ENCODE results near the gene C4BPA. TPM values are rescaled to one million over a fixed set of nuclear protein-coding genes. Genes with fewer than 3 reads are reported as not detected.

C4BPA gene
- total RNA-seq, 1 donor from 2014 or later, result not detected

GRCh38 chr1:207145401-207146058 is 41.5 kb downstream of the C4BPA start:
- no peaks in the 10 kb centered on the region for H3K27me3 ChIP-seq (ENCODE audit: low read depth)
- H3K36me3 ChIP-seq, result no peaks in the 10 kb centered on the region
- TF ChIP-seq CTCF (IDR thresholded peaks at IDR 0.05; ENCODE audit: borderline replicate concordance), result no peak
- no peak for DNase-seq
- H3K27ac ChIP-seq (replicated peaks), result no peak overlapping the region
- intact Hi-C loops (cut with micrococcal nuclease), result no loop called here
- no peaks in the 10 kb centered on the region for H3K9me3 ChIP-seq (replicated peaks)
- H3K4me3 ChIP-seq, result no peak overlapping the region
- no peaks in the 10 kb centered on the region for H3K4me1 ChIP-seq

GRCh38 chr1:207151920-207152319 is 47.9 kb downstream of the C4BPA start:
- no peaks in the 10 kb centered on the region for H3K27me3 ChIP-seq (ENCODE audit: low read depth)
- H3K4me1 ChIP-seq, result no peaks in the 10 kb centered on the region
- TF ChIP-seq CTCF (IDR thresholded peaks at IDR 0.05; ENCODE audit: borderline replicate concordance), result no peak
- peaks cover 31% of the 10 kb centered on the region for H3K9me3 ChIP-seq (replicated peaks)
- intact Hi-C loops (cut with micrococcal nuclease), result no loop called here
- no peak overlapping the region for H3K4me3 ChIP-seq
- no peak overlapping the region for H3K27ac ChIP-seq (replicated peaks)
- DNase-seq, result no peak
- no peaks in the 10 kb centered on the region for H3K36me3 ChIP-seq

- no peaks in the 10 kb centered on the region for H3K36me3 ChIP-seq
- no peak overlapping the region for H3K27ac ChIP-seq (replicated peaks)
- peaks cover 41% of the 10 kb centered on the region for H3K9me3 ChIP-seq (replicated peaks)
- no peaks in the 10 kb centered on the region for H3K4me1 ChIP-seq
- TF ChIP-seq CTCF (IDR thresholded peaks at IDR 0.05; ENCODE audit: borderline replicate concordance), result no peak
- no peak overlapping the region for H3K4me3 ChIP-seq
- intact Hi-C loops (cut with micrococcal nuclease), result no loop called here
- DNase-seq, result no peak
- no peaks in the 10 kb centered on the region for H3K27me3 ChIP-seq (ENCODE audit: low read depth)
Observed at GRCh38 chr1:207152792-207153468, 48.9 kb downstream of the C4BPA start.

- no peak for TF ChIP-seq CTCF (IDR thresholded peaks at IDR 0.05; ENCODE audit: borderline replicate concordance)
- Histone ChIP-seq H3K27ac (replicated peaks) (no peak overlapping the region), H3K4me1 (no peaks in the 10 kb centered on the region), H3K27me3 (ENCODE audit: low read depth) (no peaks in the 10 kb centered on the region), H3K36me3 (no peaks in the 10 kb centered on the region), H3K4me3 (no peak overlapping the region), H3K9me3 (replicated peaks) (peaks cover 41% of the 10 kb centered on the region)
- no peak for DNase-seq
- intact Hi-C loops (cut with micrococcal nuclease), result no loop called here
Observed at GRCh38 chr1:207155028-207155427, 51.0 kb downstream of the C4BPA start.

GRCh38 chr1:207156095-207156494 is 52.1 kb downstream of the C4BPA start:
- no peak overlapping the region for H3K27ac ChIP-seq (replicated peaks)
- no peaks in the 10 kb centered on the region for H3K4me1 ChIP-seq

More at GRCh38 chr1:207156095-207156494, 52.1 kb downstream of the C4BPA start:
- DNase-seq, result no peak
- Histone ChIP-seq H3K4me3 (no peak overlapping the region), H3K36me3 (no peaks in the 10 kb centered on the region), H3K9me3 (replicated peaks) (peaks cover 39% of the 10 kb centered on the region), H3K27me3 (ENCODE audit: low read depth) (no peaks in the 10 kb centered on the region)
- no peak for TF ChIP-seq CTCF (IDR thresholded peaks at IDR 0.05; ENCODE audit: borderline replicate concordance)
- intact Hi-C loops (cut with micrococcal nuclease), result no loop called here
